Measurements from ENCODE around the gene CAPNS1.

GRCh38 chr19:36093146-36093662 is 46.7 kb upstream of the CAPNS1 start:
- TF ChIP-seq CTCF (conservative IDR thresholded peaks at IDR 0.05; ENCODE audit: low read depth, low read length) (no peak), EZH2 (IDR thresholded peaks at IDR 0.05; ENCODE audit: borderline replicate concordance, low read depth, low read length, poor library complexity, severe bottlenecking) (no peak)
